IPS DF 6.9 (cell line): ENCODE measurements around the gene FYN.

Experiments
- DNase-seq: peaks from one replicate; pipeline ENCODE4 v3.0.0-alpha.2; 2013; ENCODE audit warnings: low read depth, low spot score
- H3K27ac ChIP-seq: one replicate; pipeline ENCODE4 v1.5.1; 2013; ENCODE audit warnings: low read length, control low read depth
- H3K27me3 ChIP-seq: 2 replicates; pipeline ENCODE4 v1.6.1; 2013; ENCODE audit warnings: mild to moderate bottlenecking, low read length; ENCODE audit not compliant: control insufficient read depth, insufficient read depth
- H3K36me3 ChIP-seq: 2 replicates; pipeline ENCODE4 v1.6.1; 2013; ENCODE audit warnings: low read length; ENCODE audit not compliant: control insufficient read depth, insufficient read depth
- H3K4me1 ChIP-seq: 2 replicates; pipeline ENCODE4 v1.6.1; 2013; ENCODE audit warnings: low read length; ENCODE audit not compliant: control insufficient read depth, insufficient read depth
- H3K4me3 ChIP-seq: 2 replicates; pipeline ENCODE4 v1.5.1; 2013; ENCODE audit warnings: mild to moderate bottlenecking, low read length
- H3K9me3 ChIP-seq: 2 replicates; pipeline ENCODE4 v1.6.1; 2013; ENCODE audit warnings: low read length, inconsistent platforms; ENCODE audit not compliant: control insufficient read depth, insufficient read depth
- WGBS: extraction: QIAGEN DNeasy Blood & Tissue Kit; methylation state at CpG from one replicate; pipeline ENCODE4 v1.1.7; 2013; ENCODE audit warnings: mixed read lengths, missing lambda C conversion rate; ENCODE audit not compliant: insufficient read length, insufficient coverage; 5-methylcytosine and 5-hydroxymethylcytosine counted together

Gene FYN

DNA sequence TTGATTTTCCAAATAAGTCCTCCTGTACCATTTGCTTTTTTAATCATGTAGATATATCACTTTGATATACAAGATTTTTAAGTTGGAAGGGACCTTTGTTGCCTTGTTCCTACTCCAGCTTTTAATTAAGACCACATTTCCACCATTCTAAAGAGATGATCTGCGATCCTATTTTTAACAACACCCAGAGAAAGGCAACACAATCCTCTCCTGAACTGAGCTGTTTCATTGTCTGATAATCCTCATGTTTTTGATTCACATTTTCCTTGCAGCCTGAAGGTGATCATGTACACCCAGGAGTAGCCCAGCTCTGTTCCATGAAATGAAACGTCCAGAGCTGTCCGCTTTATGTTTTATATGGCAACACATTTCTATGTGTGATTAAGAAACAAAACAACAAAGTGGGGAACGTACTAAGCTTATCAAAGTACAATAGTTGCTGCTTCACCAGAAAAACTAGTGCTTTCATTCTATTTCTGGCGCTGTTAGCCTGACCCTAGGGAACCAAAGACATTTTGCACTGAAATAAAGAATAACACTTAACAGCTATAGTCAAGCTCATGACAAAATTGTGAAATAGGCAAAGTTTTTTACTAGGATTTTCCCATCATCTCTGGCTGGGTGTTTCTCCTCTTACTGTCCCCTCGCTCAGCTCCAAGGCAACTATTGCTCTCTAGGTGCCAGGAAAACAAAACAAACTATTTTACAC lies 245.0 kb downstream of the FYN start:
- Histone ChIP-seq H3K9me3 (no peaks in the 10 kb centered on the region), H3K4me3 (no peak overlapping the region), H3K4me1 (peaks cover 7% of the 10 kb centered on the region; the same call in 1 of the 2 replicates), H3K27ac (no peak overlapping the region), H3K36me3 (no peaks in the 10 kb centered on the region), H3K27me3 (no peaks in the 10 kb centered on the region)
- no CpG with 5 or more reads among the region's 6 CpGs for WGBS
- DNase-seq = no peak

DNA sequence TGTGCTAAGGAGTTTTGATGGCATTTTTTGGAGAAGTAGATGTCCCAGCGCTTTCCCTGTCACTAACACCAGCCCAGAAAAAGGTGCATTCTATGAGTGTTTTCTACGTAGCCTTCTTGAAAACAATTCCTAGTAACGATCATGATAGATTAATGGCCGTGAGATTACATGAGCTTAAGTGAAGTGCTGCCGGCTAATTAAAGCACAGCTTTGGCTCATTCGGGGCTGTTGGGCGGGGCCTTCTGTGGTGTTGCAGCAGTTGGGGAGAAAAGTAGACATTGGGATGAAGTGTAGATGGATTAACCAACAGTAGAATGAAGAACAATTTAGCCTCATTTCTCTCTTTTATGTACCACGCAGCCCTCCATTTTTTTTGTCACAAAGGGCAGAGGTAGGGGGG lies 246.8 kb downstream of the FYN start:
- WGBS = no CpG with 5 or more reads among the region's 8 CpGs
- Histone ChIP-seq H3K36me3 (no peaks in the 10 kb centered on the region), H3K27ac (no peak overlapping the region), H3K9me3 (no peaks in the 10 kb centered on the region), H3K4me1 (peaks cover 2% of the 10 kb centered on the region; the same call in 1 of the 2 replicates), H3K27me3 (no peaks in the 10 kb centered on the region), H3K4me3 (no peak overlapping the region)
- DNase-seq = no peak

DNA sequence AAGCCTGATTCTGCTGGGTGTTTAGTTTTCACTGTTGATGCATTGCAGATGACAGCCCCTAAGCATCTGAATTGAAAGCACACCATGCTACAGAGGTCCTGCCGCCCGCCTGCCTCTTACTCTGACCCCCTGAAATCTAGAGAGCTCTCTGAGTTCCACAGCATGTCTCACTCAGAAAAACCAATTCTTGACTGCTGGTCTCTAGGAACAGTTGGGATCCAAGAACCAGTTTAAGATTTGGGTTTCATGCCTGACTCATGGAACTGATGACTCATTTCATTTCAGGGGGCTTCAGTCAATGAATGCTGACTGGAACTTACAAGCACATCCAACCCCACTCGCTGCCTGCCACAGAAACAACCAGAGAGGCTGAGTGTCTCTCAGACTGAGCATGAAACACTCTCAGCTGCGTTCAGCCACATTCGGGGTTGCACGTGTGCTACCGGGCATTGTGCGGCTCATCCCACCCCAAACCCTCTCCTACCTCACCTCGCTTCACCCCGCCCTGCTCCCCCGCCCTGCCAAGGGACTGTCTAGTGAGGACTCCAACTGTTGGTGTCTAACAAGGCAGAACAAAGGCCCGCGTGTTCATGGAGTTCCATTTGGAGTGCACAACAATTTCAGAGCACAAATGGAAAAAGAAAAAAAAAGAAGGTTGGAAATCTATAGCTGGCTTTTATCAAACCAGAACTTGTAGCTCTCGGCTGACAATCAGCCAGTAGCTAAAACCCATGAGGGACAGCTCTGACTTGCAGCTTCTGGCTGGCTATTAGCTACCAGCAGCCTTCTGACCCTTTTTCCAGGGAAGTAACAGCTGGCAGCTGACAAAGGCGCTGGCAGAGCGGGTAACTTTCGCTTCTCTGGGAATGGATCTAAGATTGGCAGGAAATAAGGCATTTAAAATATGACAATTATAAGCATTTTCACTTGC lies 247.5 kb downstream of the FYN start:
- no peaks in the 10 kb centered on the region for H3K36me3 ChIP-seq
- no peaks in the 10 kb centered on the region for H3K27me3 ChIP-seq
- no peaks in the 10 kb centered on the region for H3K4me1 ChIP-seq
- no peaks in the 10 kb centered on the region for H3K9me3 ChIP-seq
- WGBS = no CpG with 5 or more reads among the region's 17 CpGs
- DNase-seq = no peak
- H3K27ac ChIP-seq = no peak overlapping the region
- no peak overlapping the region for H3K4me3 ChIP-seq

DNA sequence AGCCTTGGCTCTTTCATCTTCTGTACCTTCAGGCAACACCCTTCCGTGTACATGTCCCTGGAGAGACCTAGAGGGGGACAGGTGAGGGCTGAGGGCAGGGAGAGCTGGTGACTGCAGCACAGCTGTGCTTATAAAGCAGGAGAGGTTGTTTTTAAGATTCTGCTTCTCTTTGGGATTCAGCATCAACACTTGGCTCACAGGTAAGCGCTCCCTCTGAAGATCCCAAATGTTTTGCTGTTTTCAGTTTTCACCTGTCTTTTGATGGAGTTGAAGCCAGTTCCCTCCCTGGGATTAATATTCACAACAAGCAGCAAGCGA lies 248.2 kb downstream of the FYN start:
- Histone ChIP-seq H3K36me3 (no peaks in the 10 kb centered on the region), H3K27ac (no peak overlapping the region), H3K4me1 (no peaks in the 10 kb centered on the region), H3K4me3 (no peak overlapping the region), H3K27me3 (no peaks in the 10 kb centered on the region), H3K9me3 (no peaks in the 10 kb centered on the region)
- WGBS = no CpG with 5 or more reads among the region's 3 CpGs
- DNase-seq = no peak

DNA sequence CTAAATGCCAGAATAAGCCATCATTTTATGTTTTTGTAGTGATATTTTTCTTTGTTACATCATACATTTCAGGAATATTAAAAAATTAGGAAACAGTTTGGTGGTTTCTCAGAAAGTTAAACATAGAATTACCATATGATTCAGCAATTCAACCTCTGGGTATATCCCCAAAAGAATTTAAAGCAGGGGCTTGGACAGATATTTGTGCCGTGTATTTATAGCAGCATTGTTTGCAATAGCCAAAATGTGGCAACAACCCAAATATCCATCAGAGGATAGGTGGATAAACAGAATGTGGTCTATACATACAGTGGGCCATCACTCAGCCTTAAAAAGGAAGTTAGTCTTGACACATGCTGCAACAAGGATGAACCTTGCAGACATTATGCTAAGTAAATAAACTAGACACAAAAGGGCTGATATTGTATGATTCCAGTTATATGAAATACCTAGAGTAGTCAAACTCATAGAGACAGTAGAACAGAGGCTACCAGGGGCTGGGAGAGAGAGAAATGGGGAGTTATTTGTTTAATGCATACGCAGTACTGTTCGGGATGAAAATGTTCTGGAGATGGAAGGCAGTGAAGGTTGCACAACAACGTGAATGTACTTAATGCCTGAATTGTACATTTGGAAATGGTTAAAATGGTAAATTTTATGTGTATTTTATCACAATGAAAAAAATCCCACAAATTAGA lies 248.7 kb downstream of the FYN start:
- no peaks in the 10 kb centered on the region for H3K36me3 ChIP-seq
- no peak for DNase-seq
- WGBS = no CpG with 5 or more reads among the region's 4 CpGs
- H3K4me3 ChIP-seq = no peak overlapping the region
- H3K4me1 ChIP-seq = no peaks in the 10 kb centered on the region
- no peaks in the 10 kb centered on the region for H3K27me3 ChIP-seq
- H3K27ac ChIP-seq = no peak overlapping the region
- H3K9me3 ChIP-seq = no peaks in the 10 kb centered on the region

DNA sequence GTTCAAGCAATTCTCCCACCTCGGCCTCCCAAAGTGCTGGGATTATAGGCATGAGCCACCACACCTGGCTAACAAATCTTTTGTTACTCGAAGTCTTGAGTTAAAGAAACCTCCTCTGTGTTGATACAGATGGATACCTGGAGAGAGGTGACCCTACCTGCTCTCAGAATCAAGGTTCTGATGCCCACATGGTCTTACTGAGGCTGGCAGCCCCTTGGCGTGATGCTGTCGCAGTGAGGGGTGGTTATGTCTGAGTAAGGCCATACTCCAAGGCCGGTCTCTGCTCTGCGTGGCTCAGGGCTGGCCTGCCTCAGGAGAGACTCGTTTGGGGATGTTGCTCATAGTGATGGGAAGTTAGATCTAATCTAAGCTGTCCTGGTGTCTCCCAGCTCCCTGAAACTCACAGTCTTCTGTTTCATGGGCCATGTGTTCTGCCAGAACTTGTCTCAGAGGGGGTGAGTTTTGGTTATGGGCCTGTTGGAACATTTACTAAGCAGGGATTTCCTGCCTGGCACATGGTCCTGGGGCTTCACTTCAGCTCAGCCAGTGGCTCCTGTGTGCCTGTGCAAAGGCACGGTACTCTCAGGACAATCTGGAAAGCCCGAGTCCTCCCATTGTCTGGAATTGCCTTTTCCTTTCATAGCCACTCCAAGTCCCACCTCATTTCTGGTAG lies 250.1 kb downstream of the FYN start:
- no peaks in the 10 kb centered on the region for H3K36me3 ChIP-seq
- no CpG with 5 or more reads among the region's 9 CpGs for WGBS
- H3K9me3 ChIP-seq = no peaks in the 10 kb centered on the region
- no peaks in the 10 kb centered on the region for H3K27me3 ChIP-seq
- DNase-seq = no peak
- H3K4me3 ChIP-seq = no peak overlapping the region
- no peaks in the 10 kb centered on the region for H3K4me1 ChIP-seq
- H3K27ac ChIP-seq = no peak overlapping the region

DNA sequence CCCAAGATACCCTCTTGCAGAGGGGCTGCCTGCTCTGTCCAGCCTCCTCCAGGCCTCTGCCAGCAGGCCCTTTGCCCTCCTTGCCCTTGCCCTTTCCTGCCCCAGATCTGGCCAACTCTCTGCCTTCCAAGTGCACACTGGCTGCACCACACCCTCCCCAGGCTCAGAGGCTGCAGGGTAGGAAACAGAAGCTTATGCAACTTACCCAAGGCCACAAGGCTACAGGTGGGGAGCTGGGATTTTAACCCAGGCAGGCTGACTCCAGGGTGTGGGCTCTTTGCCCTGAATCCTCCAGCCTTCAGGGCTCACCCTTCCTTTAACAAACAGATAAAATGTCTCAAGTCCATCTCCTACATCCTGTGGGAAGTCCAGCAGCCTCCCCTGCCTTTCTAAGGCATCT lies 253.1 kb downstream of the FYN start:
- Histone ChIP-seq H3K4me3 (no peak overlapping the region; the same call in 1 of the 2 replicates), H3K36me3 (no peaks in the 10 kb centered on the region), H3K4me1 (no peaks in the 10 kb centered on the region), H3K27me3 (no peaks in the 10 kb centered on the region), H3K9me3 (no peaks in the 10 kb centered on the region), H3K27ac (no peak overlapping the region)
- DNase-seq = no peak

DNA sequence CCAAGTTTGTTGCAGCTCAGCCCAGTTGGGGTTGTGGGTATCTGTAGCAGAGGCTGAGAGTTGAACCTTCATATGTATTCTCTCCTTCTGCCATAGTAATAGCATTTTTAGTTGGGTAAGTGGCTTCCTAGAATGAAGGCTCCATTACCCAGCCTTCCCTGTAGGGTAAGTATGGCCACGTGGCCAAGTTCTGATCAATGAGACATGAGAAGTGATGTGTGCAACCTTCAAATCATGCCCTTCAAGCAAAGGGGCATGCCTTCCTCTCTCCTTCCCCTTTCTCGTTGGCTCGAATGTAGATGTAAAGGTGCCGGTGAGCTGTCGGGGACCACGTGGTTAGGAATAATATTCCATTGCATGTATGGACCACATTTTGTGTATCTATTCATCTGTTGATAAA lies 254.8 kb downstream of the FYN start:
- Histone ChIP-seq H3K9me3 (no peaks in the 10 kb centered on the region), H3K4me3 (no peak overlapping the region), H3K27me3 (no peaks in the 10 kb centered on the region), H3K27ac (no peak overlapping the region), H3K36me3 (no peaks in the 10 kb centered on the region), H3K4me1 (no peaks in the 10 kb centered on the region)
- no peak for DNase-seq
- no CpG with 5 or more reads among the region's 6 CpGs for WGBS

DNA sequence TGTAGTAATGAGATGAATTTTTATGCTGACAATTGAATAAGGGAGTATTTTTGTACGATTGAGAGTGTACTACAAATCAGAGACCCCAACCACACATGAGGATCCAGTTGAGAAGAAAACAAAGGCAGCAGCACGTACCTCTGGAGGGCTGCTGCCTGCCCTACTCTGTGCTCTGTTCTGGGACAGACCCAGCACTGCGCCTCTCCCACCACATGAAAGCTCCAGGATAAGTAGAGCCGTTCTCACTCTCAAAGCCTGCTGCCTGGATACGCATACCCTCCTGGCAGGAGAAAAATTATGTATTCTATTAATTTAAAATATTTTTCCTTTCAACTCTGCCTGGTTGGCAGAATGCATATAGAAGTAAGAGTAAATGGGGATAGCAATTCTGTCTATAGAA lies 256.1 kb downstream of the FYN start:
- Histone ChIP-seq H3K4me1 (no peaks in the 10 kb centered on the region), H3K36me3 (no peaks in the 10 kb centered on the region), H3K27ac (no peak overlapping the region), H3K4me3 (no peak overlapping the region), H3K27me3 (no peaks in the 10 kb centered on the region), H3K9me3 (no peaks in the 10 kb centered on the region)
- 100% methylated on average over 1 of the region's 5 CpGs for WGBS
- DNase-seq = no peak

DNA sequence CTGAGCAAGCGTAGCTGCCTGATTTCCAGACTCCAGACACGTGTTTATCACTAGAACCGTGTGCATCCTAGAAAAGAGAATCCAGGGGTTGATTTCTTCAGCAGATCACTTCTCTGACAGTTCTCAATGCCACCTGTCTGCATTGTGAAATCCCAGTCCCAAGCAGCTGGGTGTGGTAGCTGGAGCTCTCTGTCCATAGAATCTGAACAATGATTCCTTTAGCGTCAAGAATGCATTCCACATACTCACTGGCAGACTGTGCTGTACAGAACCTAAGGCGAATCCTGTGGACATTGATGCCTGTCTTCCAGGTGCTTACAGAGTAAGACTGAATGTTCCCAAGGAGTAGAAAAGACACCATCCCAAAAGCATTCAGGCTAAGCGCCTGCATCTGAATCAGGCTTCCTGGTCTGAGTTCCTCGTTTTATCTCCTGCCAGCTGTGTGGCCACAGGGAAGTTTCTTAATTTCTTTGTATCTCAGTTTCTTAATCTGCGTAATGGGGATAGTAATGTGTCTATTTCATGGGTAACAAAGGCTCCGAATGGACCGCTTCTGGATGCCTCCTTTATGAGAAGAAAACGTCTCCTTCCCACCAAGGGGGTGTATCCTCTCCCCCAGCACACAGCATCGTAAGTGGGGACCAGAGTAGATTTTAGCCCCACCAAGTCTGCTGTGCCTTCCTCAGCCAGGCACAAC lies 257.2 kb downstream of the FYN start:
- Histone ChIP-seq H3K36me3 (no peaks in the 10 kb centered on the region), H3K4me1 (no peaks in the 10 kb centered on the region), H3K4me3 (no peak overlapping the region), H3K27me3 (no peaks in the 10 kb centered on the region), H3K9me3 (no peaks in the 10 kb centered on the region), H3K27ac (no peak overlapping the region)
- no CpG with 5 or more reads among the region's 12 CpGs for WGBS
- DNase-seq = no peak
